ENCODE measurements around the gene EEF1A2. TPM values are rescaled to one million over a fixed set of nuclear protein-coding genes. Genes with fewer than 3 reads are reported as not detected.

The EEF1A2 gene
- total RNA-seq, 1 donor from 2014 or later, result 255 TPM

DNA sequence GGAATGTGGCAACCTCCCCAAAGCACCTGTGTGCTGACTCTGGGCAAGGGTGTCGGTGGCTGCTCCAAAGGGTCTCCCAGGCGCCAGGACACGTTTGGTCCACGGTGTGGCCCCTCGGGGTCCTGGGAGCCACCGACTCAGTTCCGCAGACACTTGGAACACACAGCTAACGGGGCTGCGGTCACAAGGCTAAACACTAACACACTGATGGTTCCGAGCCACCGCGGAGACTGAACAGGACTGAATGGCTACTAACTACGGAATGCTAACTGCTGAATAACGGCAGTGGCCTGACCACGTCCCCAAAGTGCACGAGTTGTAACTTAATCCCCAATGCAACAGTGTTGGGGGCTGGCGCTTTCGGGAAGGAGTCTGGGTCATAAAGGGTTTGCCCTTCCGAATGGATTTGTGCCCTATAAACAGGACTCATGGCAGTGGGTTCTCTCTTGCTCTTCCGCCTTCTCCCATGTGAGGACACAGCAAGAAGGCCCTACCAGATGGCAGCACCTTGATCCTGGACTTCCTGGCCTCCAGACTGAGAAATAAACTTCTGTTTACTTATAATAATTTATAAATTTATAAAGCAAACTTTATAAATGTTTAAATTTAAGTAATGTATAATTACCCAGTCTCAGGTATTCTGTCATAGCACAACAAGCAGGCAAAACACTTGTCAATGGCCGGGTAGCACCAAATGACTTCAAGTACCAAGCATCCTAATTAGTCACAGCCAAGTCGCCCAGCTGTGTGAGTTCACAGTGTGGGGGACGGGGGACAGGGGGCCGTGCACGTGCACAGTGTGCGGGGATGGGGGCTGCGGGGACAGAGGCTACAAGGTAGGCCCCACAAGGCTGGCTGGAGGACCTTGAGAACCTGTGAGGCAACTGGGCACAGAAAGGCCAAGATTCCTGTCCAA lies 2.3 kb upstream of the EEF1A2 start:
- peak overlapping the region; percentile 99 for H3K27ac ChIP-seq (ENCODE audit: low read depth, low read length)
- H3K36me3 ChIP-seq (ENCODE audit: control insufficient read depth in 3 of 3, insufficient read depth in 3 of 3, low read length in 3 of 3), result peaks cover 0 to 12% (median 0%) of the 10 kb centered on the region in 3 donors
- peak overlapping the region; percentile 51 to 70 (median 54) for H3K4me3 ChIP-seq (ENCODE audit: low read length in 3 of 3)
- peak overlapping the region; percentile 84 to 96 (median 87) for H3K9ac ChIP-seq (ENCODE audit: low read depth in 1 of 3, low read length in 3 of 3)
- peaks cover 0 to 8% (median 7%) of the 10 kb centered on the region in 3 donors for H3K9me3 ChIP-seq (ENCODE audit: control insufficient read depth in 3 of 3, low read length in 3 of 3)
- H3K4me1 ChIP-seq (ENCODE audit: control insufficient read depth in 3 of 3, insufficient read depth in 3 of 3, low read length in 3 of 3), result peaks cover 29 to 50% (median 45%) of the 10 kb centered on the region in 3 donors
- peaks cover 0 to 16% (median 4%) of the 10 kb centered on the region in 3 donors for H3K27me3 ChIP-seq (ENCODE audit: control insufficient read depth in 3 of 3, insufficient read depth in 3 of 3, low read length in 3 of 3)

- Histone ChIP-seq H3K4me3 (ENCODE audit: low read length in 3 of 3) (peak overlapping the region; percentile 51 to 70 (median 63)), H3K9me3 (ENCODE audit: control insufficient read depth in 3 of 3, low read length in 3 of 3) (peaks cover 0 to 6% (median 2%) of the 10 kb centered on the region in 3 donors), H3K36me3 (ENCODE audit: control insufficient read depth in 3 of 3, insufficient read depth in 3 of 3, low read length in 3 of 3) (peaks cover under 1 to 19% (median 7%) of the 10 kb centered on the region in 3 donors), H3K4me1 (ENCODE audit: control insufficient read depth in 3 of 3, insufficient read depth in 3 of 3, low read length in 3 of 3) (peaks cover 36 to 57% (median 53%) of the 10 kb centered on the region in 3 donors), H3K27ac (ENCODE audit: low read depth, low read length) (peak overlapping the region; percentile 99), H3K9ac (ENCODE audit: low read depth in 1 of 3, low read length in 3 of 3) (peak overlapping the region; percentile 84 to 96 (median 87)), H3K27me3 (ENCODE audit: control insufficient read depth in 3 of 3, insufficient read depth in 3 of 3, low read length in 3 of 3) (peaks cover 0 to 16% (median 4%) of the 10 kb centered on the region in 3 donors)
Observed at GRCh38 chr20:63500151-63500901, 1.4 kb upstream of the EEF1A2 start.

GRCh38 chr20:63499338-63499969 lies 571 bp upstream of the EEF1A2 start:
- Histone ChIP-seq H3K9ac (ENCODE audit: low read depth in 1 of 3, low read length in 3 of 3) (peak overlapping the region; percentile 84 to 94 (median 87)), H3K9me3 (ENCODE audit: control insufficient read depth in 3 of 3, low read length in 3 of 3) (no peaks in the 10 kb centered on the region), H3K4me1 (ENCODE audit: control insufficient read depth in 3 of 3, insufficient read depth in 3 of 3, low read length in 3 of 3) (peaks cover 41 to 66% (median 62%) of the 10 kb centered on the region in 3 donors), H3K4me3 (ENCODE audit: low read length in 3 of 3) (peak overlapping the region in 2 of 3 donors; percentile 63 to 70), H3K36me3 (ENCODE audit: control insufficient read depth in 3 of 3, insufficient read depth in 3 of 3, low read length in 3 of 3) (peaks cover 4 to 27% (median 16%) of the 10 kb centered on the region in 3 donors), H3K27ac (ENCODE audit: low read depth, low read length) (peak overlapping the region; percentile 99), H3K27me3 (ENCODE audit: control insufficient read depth in 3 of 3, insufficient read depth in 3 of 3, low read length in 3 of 3) (peaks cover 0 to 16% (median 4%) of the 10 kb centered on the region in 3 donors)

DNA sequence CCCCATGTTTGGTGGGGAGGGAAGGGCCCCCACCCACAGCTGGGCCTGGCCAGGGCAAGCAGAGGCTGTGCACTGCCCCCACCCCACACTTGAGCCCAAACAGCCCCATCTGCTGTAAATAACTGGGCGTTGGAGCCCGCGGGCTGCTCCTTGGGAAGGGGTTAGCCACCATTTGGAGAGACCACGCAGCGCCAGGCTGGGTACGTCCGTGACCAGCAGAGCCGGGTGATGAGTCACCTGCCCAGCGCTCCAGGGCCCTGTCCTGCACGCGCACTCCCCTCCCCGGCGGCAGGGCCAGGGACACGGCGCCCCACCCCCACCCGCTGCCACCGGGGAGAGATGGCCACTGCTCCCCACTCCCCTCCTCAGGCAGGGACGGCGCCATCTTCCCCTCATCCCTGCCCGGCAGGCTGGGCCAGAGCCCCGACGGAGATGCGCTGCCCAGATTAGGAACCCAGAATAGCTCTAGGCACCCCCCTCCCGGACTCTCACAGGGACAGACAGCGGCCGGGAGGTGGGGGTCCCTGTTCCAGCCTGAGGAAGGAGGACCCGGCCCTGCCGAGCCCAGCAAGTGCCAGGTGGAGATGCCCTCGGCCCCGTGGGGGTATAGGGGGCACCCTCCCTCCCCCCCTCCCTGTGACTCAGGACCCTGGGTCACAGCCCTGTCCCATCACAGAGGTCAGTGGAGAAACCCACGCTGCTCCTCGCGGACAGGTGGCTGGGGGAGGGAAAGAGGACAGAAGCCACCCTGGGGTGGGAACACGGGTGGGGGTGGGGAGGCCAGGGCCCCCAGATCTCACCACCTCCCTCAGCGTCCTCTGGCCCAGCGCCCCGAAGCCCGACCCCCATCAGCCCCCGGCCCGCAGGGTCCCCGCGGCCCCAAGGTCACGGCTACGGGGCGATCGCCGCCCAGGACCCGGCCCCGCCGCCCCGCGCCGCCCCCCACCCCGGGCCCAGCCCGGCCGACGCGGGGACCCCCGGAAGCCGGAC lies 642 bp downstream of the EEF1A2 start:
- Histone ChIP-seq H3K9ac (ENCODE audit: low read depth in 1 of 3, low read length in 3 of 3) (peak overlapping the region; percentile 84 to 95 (median 94)), H3K4me3 (ENCODE audit: low read length in 3 of 3) (peak overlapping the region; percentile 73 to 88 (median 85)), H3K4me1 (ENCODE audit: control insufficient read depth in 3 of 3, insufficient read depth in 3 of 3, low read length in 3 of 3) (peaks cover 44 to 75% (median 66%) of the 10 kb centered on the region in 3 donors), H3K27me3 (ENCODE audit: control insufficient read depth in 3 of 3, insufficient read depth in 3 of 3, low read length in 3 of 3) (peaks cover 0 to 16% (median 4%) of the 10 kb centered on the region in 3 donors), H3K27ac (ENCODE audit: low read depth, low read length) (peak overlapping the region; percentile 98), H3K9me3 (ENCODE audit: control insufficient read depth in 3 of 3, low read length in 3 of 3) (no peaks in the 10 kb centered on the region), H3K36me3 (ENCODE audit: control insufficient read depth in 3 of 3, insufficient read depth in 3 of 3, low read length in 3 of 3) (peaks cover 10 to 38% (median 28%) of the 10 kb centered on the region in 3 donors)

DNA sequence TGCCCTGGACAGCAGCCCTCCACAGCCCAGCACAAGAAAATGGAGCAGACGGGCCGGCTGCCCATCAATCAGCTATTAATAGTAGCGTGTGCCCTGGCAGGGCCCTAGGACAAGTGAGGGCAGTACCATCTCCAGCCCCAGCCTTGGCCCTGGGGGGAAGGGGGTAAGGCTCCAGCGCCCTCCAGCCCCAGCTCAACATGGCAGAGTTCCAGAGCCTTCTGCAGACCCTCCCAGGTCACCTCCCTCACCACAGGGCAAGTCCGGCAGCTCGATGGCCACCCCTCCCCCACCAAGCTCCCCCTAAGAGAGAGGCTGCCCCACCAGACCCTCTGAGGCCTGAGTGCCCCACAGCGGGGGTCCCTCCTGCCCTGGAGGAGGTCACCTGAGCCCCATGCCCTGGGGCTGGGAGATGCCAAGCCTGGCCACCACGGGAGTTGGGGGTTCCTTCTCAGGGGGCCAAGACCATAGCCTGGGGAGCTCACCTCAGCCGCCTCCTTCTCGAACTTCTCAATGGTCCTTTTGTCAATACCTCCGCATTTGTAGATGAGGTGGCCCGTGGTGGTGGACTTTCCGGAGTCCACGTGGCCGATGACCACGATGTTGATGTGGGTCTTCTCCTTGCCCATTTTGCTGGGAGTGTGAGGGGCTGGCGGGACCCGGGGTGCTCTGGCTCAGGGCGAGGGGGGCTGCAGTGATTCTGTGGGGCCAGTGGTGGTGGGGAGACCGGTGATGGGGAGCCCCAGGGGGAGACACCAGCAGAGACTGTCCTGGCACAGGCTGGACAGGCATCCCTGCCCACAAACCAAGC lies 1.5 kb downstream of the EEF1A2 start:
- Histone ChIP-seq H3K9me3 (ENCODE audit: control insufficient read depth in 3 of 3, low read length in 3 of 3) (no peaks in the 10 kb centered on the region), H3K27ac (ENCODE audit: low read depth, low read length) (peak overlapping the region; percentile 98), H3K27me3 (ENCODE audit: control insufficient read depth in 3 of 3, insufficient read depth in 3 of 3, low read length in 3 of 3) (peaks cover 0 to 16% (median 4%) of the 10 kb centered on the region in 3 donors), H3K4me1 (ENCODE audit: control insufficient read depth in 3 of 3, insufficient read depth in 3 of 3, low read length in 3 of 3) (peaks cover 41 to 69% (median 59%) of the 10 kb centered on the region in 3 donors), H3K4me3 (ENCODE audit: low read length in 3 of 3) (peak overlapping the region; percentile 73 to 88 (median 85)), H3K36me3 (ENCODE audit: control insufficient read depth in 3 of 3, insufficient read depth in 3 of 3, low read length in 3 of 3) (peaks cover 19 to 47% (median 37%) of the 10 kb centered on the region in 3 donors), H3K9ac (ENCODE audit: low read depth in 1 of 3, low read length in 3 of 3) (peak overlapping the region; percentile 84 to 95 (median 94))

DNA sequence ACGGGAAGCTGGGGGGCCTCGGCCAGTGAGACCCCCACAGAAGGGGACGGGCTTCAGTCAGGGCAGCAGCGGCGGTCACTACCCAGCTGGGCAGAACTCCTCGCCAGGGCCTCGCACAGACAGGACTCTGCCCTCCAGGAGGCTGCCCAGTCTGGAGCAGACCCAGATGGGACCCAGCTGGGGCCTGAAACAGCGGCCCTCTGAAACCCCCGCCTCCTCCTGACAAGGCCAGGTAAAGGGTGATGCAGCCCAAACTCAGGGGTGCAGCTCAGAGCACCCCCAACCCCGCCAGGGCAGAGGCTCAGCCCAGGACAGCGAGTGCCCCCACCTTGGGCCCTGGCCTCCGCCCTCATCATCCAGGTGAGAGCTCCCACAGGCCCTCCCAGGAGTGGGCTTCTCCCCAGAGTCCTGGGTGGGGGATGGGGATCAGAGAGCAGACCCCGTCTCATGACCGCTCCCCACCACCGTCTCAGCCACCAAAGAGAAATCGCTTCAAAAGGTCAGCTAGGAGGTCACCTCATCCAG lies 2.2 kb downstream of the EEF1A2 start:
- H3K4me1 ChIP-seq (ENCODE audit: control insufficient read depth in 3 of 3, insufficient read depth in 3 of 3, low read length in 3 of 3), result peaks cover 38 to 68% (median 56%) of the 10 kb centered on the region in 3 donors
- peak overlapping the region; percentile 98 for H3K27ac ChIP-seq (ENCODE audit: low read depth, low read length)
- peaks cover 0 to 16% (median 4%) of the 10 kb centered on the region in 3 donors for H3K27me3 ChIP-seq (ENCODE audit: control insufficient read depth in 3 of 3, insufficient read depth in 3 of 3, low read length in 3 of 3)
- H3K36me3 ChIP-seq (ENCODE audit: control insufficient read depth in 3 of 3, insufficient read depth in 3 of 3, low read length in 3 of 3), result peaks cover 25 to 52% (median 43%) of the 10 kb centered on the region in 3 donors
- peak overlapping the region; percentile 84 to 95 (median 94) for H3K9ac ChIP-seq (ENCODE audit: low read depth in 1 of 3, low read length in 3 of 3)
- H3K4me3 ChIP-seq (ENCODE audit: low read length in 3 of 3), result peak overlapping the region; percentile 57 to 88 (median 85)
- no peaks in the 10 kb centered on the region for H3K9me3 ChIP-seq (ENCODE audit: control insufficient read depth in 3 of 3, low read length in 3 of 3)

DNA sequence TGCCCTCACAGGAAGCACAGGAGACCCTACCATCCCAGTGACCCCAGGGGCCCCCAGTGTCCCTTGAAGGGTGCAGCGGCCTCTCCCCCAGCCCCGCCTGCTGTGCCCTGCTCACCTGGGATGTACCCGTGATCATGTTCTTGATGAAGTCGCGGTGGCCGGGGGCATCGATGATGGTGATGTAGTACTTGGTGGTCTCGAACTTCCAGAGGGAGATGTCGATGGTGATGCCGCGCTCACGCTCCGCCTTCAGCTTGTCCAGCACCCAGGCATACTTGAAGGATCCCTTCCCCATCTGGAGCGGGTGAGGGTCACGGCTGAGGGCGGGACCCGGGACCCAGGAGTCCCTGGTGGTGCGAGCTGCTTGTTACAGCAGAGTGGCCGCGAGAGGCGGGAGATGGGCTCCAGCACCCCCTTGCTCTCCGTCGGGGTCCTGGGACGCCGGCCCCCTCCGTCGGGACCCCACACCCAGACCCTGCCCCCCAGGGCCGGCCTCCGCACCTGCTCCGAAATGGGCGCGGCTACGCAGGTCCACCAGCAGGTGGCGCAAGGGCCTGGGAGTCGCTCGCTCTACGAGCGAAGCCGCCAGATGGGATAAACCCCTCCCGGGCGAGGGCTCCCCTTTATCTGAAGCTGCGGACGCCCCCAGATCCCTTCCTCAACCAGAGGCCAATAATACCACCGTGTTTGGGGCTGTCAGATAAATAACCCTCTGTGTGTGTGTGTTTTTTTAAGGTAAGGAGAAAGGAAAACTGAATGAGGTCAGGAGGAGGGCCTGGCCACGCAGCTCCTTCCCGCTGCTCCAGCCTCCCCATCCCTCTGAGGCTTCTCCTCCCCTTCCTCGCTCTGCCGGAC lies 2.9 kb downstream of the EEF1A2 start:
- Histone ChIP-seq H3K27me3 (ENCODE audit: control insufficient read depth in 3 of 3, insufficient read depth in 3 of 3, low read length in 3 of 3) (peaks cover 0 to 15% (median 8%) of the 10 kb centered on the region in 3 donors), H3K9me3 (ENCODE audit: control insufficient read depth in 3 of 3, low read length in 3 of 3) (no peaks in the 10 kb centered on the region), H3K9ac (ENCODE audit: low read depth in 1 of 3, low read length in 3 of 3) (peak overlapping the region; percentile 84 to 95 (median 94)), H3K4me1 (ENCODE audit: control insufficient read depth in 3 of 3, insufficient read depth in 3 of 3, low read length in 3 of 3) (peaks cover 35 to 70% (median 56%) of the 10 kb centered on the region in 3 donors), H3K27ac (ENCODE audit: low read depth, low read length) (peak overlapping the region; percentile 98), H3K4me3 (ENCODE audit: low read length in 3 of 3) (peak overlapping the region; percentile 57 to 88 (median 85)), H3K36me3 (ENCODE audit: control insufficient read depth in 3 of 3, insufficient read depth in 3 of 3, low read length in 3 of 3) (peaks cover 32 to 59% (median 50%) of the 10 kb centered on the region in 3 donors)

Measured in skeletal muscle tissue (tissue), 4 donors.